Measurements from ENCODE around the gene INTU.
"Not testable (repeated sequence)": the region's sequence is repeated elsewhere in the genome, so short reads cannot be mapped to it uniquely, and the experiment has no call there.

INTU gene

DNA sequence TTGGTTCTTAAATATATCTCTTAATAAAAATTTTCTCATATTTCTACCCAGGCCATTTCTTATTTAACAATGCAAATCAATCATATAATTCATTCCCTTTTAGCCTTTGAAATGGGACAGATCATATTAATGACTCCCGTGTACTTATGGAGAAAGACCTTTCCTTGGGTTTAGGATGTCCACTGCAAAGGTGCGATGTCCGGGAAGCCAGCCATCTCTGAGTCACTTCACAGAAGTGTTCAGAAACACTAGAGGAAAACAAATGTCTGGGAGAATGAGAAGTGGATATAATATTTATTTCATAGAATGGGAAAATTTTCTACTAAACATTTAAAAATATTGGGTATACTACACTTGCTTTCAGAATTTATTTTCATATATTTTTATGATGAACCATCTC is 15.3 kb downstream of the INTU start:
- no peak for DNase-seq

DNA sequence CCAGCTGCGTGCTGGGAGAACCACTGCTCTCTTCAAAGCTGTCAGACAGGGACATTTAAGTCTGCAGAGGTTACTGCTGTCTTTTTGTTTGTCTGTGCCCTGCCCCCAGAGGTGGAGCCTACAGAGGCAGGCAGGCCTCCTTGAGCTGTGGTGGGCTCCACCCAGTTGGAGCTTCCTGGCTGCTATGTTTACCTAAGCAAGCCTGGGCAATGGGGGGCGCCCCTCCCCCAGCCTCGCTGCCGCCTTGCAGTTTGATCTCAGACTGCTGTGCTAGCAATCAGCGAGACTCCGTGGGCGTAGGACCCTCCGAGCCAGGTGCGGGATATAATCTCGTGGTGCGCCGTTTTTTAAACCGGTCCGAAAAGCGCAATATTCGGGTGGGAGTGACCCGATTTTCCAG is 22.8 kb downstream of the INTU start:
- not testable (repeated sequence) for DNase-seq

DNA sequence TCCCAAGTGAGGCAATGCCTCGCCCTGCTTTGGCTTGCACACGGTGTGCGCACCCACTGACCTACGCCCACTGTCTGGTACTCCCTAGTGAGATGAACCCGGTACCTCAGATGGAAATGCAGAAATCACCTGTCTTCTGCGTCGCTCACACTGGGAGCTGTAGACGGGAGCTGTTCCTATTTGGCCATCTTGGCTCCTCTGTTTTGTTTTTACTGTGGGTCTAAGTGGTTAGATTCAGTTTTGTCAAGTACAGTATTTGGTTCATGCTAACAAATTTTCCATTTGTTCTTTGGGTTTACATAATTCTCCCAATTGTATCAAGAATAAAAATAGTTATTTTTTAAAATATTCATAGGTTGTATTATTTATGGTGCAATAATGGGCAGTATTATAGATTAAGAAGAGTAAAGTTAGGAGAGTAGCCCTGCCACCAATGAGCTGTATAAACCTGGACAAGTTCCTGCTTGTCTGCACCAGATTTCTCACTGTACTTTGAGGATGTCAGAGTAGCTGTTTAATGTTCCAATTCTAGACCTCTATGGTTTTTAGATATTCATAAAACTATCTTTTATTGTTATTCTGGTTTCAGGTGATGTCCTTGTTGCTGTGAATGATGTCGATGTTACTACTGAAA is 23.4 kb downstream of the INTU start:
- DNase-seq = no peak

DNA sequence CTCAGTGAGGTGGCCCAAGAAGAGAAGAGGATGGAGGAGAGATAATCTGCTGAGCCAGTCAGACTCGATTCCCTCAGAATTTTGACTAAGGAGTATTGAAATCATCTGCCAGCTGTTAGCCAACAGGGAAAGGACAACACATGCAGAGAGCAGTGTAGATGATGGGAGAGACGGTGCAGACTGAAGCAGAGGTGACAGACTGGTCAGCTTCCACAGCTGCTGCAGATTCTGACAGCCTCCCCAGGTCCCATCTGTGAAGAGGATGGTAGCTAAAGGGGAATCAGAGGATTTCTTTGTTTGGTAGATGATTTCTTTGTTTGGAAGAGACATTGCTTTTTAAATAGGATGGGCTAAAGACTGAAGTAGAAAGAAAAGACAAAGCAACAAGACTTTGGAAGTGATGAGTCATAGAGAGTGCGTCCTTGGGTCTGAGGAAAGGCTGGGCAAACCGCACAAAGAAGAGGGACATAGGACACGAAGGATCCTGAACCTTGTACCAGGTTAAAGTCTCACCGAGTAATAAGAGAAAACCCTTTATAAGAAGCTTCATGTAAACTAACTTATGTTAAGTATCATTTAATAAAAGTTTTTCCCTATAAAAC is 27.6 kb downstream of the INTU start:
- no peak for DNase-seq

GRCh38 chr4:127667116-127667515 is 34.4 kb downstream of the INTU start:
- DNase-seq = no peak

DNA sequence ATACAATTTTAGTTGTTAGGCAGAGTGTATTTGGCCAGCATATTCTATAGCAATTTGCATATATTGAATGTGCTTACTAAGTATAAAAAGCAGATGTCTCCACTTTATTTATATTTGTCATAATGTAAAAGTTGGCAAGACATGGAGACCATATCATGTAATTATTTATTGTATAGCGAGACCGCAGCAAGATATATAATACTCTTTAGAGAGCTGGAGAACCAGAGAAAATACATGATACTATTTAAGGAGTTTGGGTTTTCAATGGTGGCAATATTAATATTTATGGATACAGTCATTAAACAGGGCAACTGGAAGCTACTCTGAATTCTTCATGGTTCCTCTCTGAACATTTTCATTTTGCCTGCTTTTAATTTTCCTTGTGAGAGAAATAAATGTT is 35.0 kb downstream of the INTU start:
- no peak for DNase-seq

DNA sequence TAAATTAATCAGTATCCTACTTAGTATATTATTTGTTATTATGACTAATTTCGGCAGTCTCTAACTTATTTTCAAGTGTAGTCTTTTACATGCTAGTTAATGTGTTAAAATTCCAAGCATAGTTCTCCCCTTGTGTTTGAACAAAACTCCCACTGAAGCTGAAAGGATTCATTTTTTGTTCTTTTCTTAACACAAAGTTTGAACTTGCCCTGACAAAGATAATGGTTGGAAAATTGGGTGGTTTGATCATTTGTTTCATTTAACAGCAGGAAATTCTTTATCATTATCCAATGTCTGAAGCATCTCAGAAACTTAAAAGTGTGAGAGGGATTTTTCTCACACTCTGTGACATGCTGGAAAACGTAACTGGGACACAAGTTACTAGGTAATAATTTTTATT is 36.0 kb downstream of the INTU start:
- no peak for DNase-seq

GRCh38 chr4:127669691-127670090 is 36.9 kb downstream of the INTU start:
- DNase-seq = no peak

- no peak for DNase-seq
These were observed 39.4 kb downstream of the INTU start for GRCh38 chr4:127672111-127672510.

DNA sequence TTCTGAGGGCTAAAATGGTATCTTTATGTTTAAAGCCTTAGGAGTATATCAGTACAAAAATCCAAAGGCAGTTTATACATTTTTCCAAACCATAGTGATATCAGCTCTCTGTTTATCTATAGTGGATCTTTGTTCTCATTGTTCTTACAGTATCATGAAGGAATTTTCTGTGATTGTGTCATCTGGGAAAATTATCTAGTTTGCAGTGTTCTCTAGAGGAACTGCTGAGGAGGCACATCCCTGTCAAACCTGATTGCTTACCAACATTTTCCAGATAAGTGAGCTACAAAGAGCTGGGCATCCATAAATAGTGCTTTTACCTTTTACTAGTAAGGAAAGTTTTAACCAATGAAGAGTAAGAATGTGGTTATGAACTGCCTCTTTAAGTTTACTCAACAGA is 52.5 kb downstream of the INTU start:
- DNase-seq = no peak

GRCh38 chr4:127686658-127687057 is 53.9 kb downstream of the INTU start:
- no peak for DNase-seq

GRCh38 chr4:127687580-127687979 is 54.8 kb downstream of the INTU start:
- no peak for DNase-seq

DNA sequence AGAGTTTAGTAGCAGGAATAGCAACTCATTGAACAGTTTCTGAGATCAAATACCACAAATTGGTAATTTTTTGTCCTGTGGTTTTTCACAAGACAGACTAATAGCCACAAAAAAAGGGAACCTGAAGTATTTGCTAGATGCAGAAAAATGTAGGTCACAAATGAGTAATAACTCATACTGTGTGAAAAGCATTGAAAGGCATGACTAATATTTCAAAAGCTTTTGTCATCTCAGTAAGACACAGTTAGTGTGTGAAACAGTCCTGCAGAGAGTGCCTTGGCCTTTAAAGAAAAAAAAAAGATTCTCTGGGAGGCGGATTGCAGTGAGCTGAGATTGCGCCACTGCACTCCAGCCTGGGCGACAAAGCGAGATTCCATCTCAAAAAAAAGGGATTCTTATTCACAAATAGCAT is 66.0 kb downstream of the INTU start:
- no peak for DNase-seq

DNA sequence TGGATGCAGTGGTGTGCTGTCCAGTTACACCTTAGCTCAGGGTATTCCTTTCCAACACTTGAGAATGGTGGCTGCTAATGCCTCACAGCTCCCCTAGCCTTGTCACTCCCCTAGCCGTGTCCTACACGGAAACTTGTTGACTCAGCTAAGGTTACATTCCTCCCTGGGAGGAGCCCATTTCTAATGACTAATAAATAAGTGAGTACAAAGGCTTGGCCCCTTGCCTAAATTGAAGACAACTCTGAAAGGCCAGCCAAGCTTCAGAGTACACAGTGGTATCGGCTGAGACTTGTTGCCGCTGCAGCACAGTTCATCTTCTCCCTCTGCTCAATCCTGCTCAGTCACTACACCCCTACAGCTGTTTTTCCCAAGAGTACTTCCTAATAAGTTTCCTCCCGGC is 76.2 kb downstream of the INTU start:
- no peak for DNase-seq

- DNase-seq = no peak
These were observed 76.7 kb downstream of the INTU start for GRCh38 chr4:127709456-127709855.

- no peak for DNase-seq
These were observed 97.6 kb downstream of the INTU start, which contains the start of gene SLC25A31 for GRCh38 chr4:127730142-127730913. Gene SLC25A31 (plus strand): TSS chr4:127730400. CDS start chr4:127730546, 146 bp downstream.

DNA sequence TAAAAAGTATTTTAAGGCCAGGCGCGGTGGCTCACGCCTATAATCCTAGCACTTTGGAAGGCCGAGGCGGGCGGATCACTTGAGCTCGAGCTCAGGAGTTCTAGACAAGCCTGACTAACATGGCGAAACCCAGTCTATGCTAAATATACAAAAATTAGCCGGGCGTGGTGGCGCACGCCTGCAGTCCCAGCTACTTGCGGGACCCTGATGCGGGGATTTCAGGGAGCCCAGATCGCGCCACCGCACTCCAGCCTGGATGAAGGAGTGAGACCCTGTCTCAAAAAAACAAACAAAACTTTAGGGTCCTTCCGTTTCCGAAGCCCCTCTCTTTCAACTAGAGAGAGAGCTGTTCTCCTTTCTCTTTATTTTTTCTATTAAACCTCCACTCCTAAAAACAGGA is 98.6 kb downstream of the INTU start:
- DNase-seq = no peak

GRCh38 chr4:127732623-127733328 is 100.0 kb downstream of the INTU start:
- DNase-seq = peak in 1 of 2 experiments; percentile 36

DNA sequence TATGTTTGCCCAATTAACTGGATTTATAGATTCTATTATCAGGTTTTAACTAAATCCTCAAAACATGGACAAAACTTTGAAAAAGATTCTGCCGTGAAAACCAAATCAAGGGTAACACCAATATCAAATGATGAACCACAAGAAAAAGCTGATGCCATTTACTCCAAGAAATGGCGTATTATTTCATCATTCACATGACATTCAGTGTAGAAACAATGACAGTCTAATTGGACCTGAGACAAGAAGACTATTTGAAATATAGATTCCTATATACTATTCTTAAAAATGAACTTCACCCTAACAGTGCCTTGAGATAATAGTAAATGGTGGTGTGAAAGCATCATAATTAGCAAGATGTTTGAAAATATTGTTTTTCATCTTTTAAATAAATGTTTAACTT is 102.2 kb downstream of the INTU start:
- DNase-seq = no peak

- DNase-seq = no peak
These were observed 104.5 kb downstream of the INTU start for GRCh38 chr4:127737295-127737694.

GRCh38 chr4:127741247-127741646 is 108.5 kb downstream of the INTU start:
- DNase-seq = no peak

DNA sequence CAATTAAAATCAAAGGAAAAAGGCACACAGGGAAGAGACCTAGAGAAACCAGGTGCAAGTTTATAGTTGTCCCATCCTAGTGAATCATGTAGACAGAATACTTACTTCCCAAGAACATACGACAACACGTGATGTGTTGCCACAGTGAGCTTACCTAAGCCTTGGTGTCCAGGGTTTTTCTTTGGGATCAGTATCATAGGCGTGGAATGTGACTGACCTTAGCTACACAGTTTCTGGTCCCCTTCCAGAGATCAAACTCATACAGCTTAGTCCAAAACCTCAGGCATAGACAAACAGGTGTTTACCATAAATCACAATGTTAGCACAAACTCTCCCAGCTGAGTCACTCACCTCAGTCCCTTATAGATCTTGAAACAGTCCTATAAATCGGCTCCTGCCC is 115.1 kb downstream of the INTU start:
- DNase-seq = no peak

DNA sequence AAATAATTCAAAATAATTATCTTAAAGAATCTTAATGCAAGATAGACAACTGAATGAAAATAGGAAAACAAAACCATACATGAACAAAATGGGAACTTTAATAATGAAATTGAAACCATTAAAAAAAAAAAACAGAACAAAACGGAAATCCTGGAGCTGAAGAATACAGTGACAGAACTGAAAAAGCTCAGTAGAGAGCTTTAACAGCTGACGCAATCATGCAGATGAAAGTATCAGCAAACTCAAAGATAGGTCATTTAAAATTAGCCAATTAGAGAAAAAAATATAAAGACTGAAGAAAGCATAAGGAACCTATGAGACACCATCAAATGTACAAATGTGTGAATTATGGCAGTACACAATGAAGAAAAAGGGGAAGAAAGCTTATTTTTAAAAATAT is 116.2 kb downstream of the INTU start:
- no peak for DNase-seq

DNA sequence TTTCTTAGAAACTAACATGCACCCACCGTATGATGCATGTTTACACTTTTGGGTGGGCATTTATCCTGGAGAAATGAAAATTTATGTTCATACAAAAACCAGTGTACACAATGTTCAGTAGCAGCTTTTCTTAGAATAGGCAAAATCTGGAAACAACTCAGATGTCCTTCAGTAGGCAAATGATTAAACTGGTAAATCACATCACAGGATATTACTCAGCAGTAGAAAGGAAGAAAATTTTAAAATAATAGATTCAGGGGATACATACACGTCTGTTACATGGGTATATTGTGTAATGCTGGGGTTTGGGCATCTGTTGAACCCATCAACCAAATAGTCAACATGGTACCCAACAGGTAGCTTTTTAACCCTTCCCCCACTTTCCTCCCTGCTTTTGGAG is 124.1 kb downstream of the INTU start:
- DNase-seq = no peak
